Suprapubic skin (tissue), 3 donors: ENCODE measurements around the gene INSL3.

Experiments used
- POLR2A ChIP-seq, 2 donors: fragments of 450-650 bp; IDR thresholded peaks; one replicate each; pipeline ENCODE4 v1.6.1; 2017; ENCODE audit warnings: antibody characterized with exemption in 2 of 2, mild to moderate bottlenecking in 2 of 2, moderate library complexity in 2 of 2
- TF ChIP-seq, protein P1 (sequence below), 2 donors: fragments of 200-600 bp in 1 of 2; fragments of 450-650 bp in 1 of 2; sonication (generic) in 1 of 2; IDR thresholded peaks; one replicate each; pipeline ENCODE4 v1.5.1; 2016 to 2019; ENCODE audit warnings: antibody characterized with exemption in 2 of 2, mild to moderate bottlenecking in 1 of 2, moderate library complexity in 1 of 2

DNA sequence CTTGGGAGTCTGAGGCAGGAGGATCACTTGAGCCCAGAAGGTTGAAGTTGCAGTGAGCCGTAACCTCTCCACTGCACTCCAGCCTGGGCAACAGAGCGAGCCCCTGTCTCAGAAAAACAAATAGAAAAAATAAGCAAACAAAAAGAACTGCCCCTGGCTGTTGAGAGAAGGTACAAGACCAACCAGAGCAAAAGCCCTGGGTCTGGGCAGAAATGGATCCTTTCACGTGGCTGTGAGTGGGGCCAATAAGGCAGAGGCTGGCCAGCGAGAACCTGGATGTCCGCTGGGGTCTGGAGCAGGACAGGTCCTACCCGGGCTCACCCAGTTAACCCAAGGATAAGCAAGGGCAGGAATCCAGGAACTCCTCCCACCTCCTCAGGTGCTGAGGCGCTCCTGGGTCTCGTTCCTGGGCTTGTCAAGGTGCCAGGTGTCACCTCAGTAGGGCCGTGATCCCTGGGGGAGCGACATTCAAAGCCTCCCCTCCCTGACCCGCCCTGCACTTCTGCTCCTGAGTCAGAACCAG lies 45.7 kb upstream of the INSL3 start:
- TF ChIP-seq, protein P1, sequence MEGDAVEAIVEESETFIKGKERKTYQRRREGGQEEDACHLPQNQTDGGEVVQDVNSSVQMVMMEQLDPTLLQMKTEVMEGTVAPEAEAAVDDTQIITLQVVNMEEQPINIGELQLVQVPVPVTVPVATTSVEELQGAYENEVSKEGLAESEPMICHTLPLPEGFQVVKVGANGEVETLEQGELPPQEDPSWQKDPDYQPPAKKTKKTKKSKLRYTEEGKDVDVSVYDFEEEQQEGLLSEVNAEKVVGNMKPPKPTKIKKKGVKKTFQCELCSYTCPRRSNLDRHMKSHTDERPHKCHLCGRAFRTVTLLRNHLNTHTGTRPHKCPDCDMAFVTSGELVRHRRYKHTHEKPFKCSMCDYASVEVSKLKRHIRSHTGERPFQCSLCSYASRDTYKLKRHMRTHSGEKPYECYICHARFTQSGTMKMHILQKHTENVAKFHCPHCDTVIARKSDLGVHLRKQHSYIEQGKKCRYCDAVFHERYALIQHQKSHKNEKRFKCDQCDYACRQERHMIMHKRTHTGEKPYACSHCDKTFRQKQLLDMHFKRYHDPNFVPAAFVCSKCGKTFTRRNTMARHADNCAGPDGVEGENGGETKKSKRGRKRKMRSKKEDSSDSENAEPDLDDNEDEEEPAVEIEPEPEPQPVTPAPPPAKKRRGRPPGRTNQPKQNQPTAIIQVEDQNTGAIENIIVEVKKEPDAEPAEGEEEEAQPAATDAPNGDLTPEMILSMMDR (IDR thresholded peaks at IDR 0.05) = no peak
- no peak for TF ChIP-seq POLR2A (IDR thresholded peaks at IDR 0.05)
